ENCODE results near the gene KIF22.
"Not testable (repeated sequence)": the region's sequence is repeated elsewhere in the genome, so short reads cannot be mapped to it uniquely, and the experiment has no call there.

GRCh38 chr16:29757086-29757485 lies 33.5 kb upstream of the KIF22 start:
- TF ChIP-seq CTCF (IDR thresholded peaks at IDR 0.05); POLR2AphosphoS5 (IDR thresholded peaks at IDR 0.05; ENCODE audit: low read depth, low read length): not testable (repeated sequence)
